GM18498 (cell line): ENCODE results near the gene TST.

ENCODE experiments used
- ATAC-seq: cut with Tn5 transposase; IDR thresholded peaks from one replicate; pipeline ENCODE4 v1.9.1; 2021; ENCODE audit warnings: mild to moderate bottlenecking, moderate library complexity; ENCODE audit not compliant: unreplicated experiment

Gene TST

DNA sequence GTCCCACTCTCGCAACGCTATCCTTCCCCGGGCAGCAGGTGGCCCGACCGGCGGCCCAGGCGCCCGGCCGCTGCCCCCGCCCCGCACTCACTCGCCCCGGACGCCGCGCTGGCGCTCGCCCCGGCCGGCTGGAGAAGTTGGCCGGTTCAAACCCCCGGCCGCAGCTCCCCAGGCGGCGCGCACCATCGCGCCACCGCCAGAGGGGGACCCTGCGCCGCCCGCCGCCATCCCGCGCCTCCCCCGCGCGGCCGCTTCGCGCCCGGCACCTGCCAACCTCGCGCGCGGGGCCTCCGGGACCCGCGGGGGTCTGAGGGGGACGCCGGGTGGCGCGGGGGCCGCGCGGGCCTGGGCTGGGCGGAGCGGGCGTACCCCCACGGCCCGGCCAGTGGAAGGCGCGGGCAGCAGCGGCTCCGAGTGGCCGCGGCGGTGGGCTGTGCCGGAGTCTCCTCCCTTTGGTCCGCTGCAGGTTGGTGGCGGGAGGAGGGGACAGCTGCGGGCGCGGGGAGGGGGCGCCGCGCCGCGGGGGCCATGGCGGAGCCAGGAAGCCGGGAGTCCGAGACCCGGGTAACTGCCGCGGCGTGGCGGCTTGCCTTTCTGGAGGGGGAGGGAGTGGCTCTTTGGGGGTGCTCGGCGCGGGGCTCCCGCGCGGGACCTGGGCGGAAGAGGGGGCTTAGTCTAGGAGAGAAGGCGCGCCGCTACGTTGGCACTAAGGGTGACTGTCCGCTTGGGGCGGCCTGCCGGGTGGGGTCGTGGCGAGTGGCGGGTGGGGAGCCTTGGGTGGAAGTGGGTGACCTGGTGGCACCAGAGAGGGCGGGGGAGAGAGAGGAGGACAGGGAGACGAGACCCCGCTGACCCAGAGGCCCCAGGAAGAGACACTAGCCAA lies at the start of gene TST, which contains the start of gene MPST:
TSS of gene TST (minus strand) at position 139 of the 883 bp plus-strand sequence. CDS start 715 bp downstream, outside the sequence.
TSS of gene MPST (plus strand) at position 434 of the 883 bp plus-strand sequence. CDS start at position 529, 95 bp downstream.
- ATAC-seq = peak; percentile 77

GRCh38 chr22:37068859-37069258 lies 49.6 kb upstream of the TST start:
- no peak for ATAC-seq

DNA sequence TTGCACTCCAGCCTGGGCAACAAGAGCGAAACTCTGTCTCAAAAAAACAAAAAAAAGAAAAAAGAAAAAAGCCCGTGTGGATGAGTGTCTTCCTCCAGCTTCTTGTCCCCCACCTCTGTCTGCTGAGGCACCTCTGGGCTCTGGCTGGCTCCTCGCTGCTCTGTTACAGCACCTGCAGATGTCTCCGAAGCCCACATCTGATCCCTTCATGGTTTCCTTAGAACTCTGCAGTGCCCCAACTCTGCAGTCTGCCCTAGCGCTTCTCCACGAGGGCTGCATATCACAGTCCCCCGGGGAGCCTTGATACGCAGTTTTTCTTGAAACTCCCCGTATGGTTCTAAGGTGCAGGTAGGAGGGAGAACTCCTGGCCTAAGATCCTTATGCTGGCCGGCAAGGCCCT lies 48.2 kb upstream of the TST start:
- no peak for ATAC-seq

- ATAC-seq = no peak
These were observed 46.7 kb upstream of the TST start for GRCh38 chr22:37065961-37066360.

DNA sequence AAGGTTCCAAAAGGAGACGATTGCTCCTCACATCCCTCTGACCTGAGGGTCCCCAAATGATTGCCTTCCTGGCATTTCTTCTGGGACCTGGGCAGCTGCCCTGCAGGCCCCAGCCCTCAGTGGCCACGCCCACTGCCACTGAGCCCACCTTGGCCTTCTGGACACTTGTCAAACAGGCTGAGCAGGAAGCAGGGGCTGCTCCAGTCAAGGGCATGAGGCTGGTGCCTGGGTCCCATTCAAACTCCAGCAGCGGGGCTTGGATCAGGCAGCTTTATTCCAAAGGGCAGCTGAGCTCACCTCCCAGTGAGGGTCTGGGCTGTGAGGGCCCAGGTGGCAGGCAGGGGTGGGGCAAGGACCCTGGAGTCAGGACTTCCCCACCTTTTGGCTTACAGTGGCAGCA lies 45.9 kb upstream of the TST start:
- no peak for ATAC-seq

- ATAC-seq = no peak
These were observed 45.3 kb upstream of the TST start for GRCh38 chr22:37064553-37064952.

- ATAC-seq = no peak
These were observed 44.5 kb upstream of the TST start for GRCh38 chr22:37063431-37064420.

GRCh38 chr22:37062702-37063381 lies 43.6 kb upstream of the TST start:
- ATAC-seq = no peak

- ATAC-seq = no peak
These were observed 43.1 kb upstream of the TST start for GRCh38 chr22:37062376-37062675.

- ATAC-seq = no peak
These were observed 42.5 kb upstream of the TST start for GRCh38 chr22:37061611-37062375.

GRCh38 chr22:37060801-37061610 lies 41.8 kb upstream of the TST start:
- ATAC-seq = no peak

DNA sequence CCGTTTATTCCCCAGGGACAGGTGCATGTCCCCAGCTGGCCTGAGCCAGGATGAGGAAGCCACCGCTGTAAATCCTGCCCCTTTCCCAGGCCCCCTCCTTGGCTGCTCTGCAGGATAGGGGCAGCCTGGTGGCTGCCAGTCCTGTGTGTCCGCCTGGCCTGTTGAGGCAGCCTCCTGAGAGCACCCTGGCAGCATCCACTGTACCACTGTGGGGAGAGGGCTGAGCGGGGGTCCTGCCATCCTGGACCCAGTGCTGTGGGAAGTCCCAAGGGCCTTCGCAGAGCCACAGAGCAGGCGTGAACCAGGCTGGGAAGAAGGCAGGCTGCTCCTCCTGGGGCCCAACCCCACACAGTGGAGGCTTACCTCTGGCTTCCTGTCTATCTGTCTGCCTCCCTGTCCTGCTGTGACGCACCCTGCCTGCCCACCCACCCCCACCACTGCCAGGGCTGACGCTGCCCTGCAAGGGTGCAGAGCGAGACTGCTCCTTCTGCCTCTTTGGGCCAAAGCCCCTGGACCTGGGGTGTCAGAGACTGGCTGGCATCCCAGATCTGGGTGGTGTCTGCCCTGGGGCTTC lies 40.7 kb upstream of the TST start:
- ATAC-seq = no peak

DNA sequence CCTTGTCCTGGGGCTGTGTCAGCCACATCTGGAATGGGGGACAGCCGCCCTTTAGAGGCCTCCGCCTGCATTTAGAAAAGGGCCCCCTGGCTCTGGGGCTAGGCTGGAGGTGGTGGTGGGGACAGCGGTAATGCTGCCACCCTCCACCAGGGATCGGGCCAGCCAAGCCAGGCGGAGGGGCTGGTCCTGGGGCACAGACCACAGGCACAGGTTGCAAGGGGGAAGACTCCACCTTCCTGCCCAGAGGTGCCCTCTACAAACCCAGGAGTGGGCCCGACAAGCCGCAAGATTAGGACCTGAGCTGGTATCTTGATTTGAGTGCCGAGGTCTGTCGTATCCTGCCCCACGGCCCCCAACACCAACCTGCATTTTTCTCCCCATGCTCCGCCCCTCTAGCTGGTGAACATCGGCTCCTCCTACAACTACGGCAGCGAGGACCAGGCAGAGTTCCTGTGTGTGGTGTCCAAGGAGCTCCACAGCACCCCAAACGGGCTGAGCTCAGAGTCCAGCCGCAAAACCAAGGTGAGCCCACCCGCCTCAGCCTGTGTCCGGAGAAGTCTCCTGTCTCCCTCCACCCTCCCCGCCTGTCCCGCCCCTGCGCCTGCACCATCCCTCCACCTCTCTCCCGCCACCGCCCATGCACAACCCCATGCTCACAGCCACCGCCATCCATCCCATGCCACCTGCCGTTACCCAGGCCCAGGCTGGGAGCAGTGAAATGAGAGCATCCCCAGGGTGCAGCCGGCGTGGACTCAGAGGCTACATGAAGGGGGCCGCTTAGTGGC lies 39.9 kb upstream of the TST start:
- no peak for ATAC-seq

- ATAC-seq = no peak
These were observed 38.7 kb upstream of the TST start for GRCh38 chr22:37057796-37058510.

GRCh38 chr22:37057226-37057625 lies 38.0 kb upstream of the TST start:
- ATAC-seq = no peak

GRCh38 chr22:37056246-37056645 lies 37.0 kb upstream of the TST start:
- no peak for ATAC-seq

GRCh38 chr22:37054600-37055365 lies 35.5 kb upstream of the TST start:
- no peak for ATAC-seq
